Fibroblast of villous mesenchyme (primary cell): ENCODE data around the gene USP15. TPM values are rescaled to one million over a fixed set of nuclear protein-coding genes. Genes with fewer than 3 reads are reported as not detected.

ENCODE experiments used
- DNase-seq: peaks from one replicate; pipeline ENCODE4 v3.0.0-alpha.2; 2010; ENCODE audit warnings: low read depth
- H3K4me3 ChIP-seq: 2 replicates; pipeline ENCODE4 v1.5.1; 2011; ENCODE audit warnings: low read depth, mild to moderate bottlenecking, low read length
- CTCF ChIP-seq: IDR thresholded peaks from 2 replicates; pipeline ENCODE4 v1.5.1; 2012; ENCODE audit warnings: low read depth, mild to moderate bottlenecking, low read length; ENCODE audit not compliant: insufficient read depth
- total RNA-seq: library from RNA; depleted of rRNA; stranded (reverse); fragments of >200 nt; gene quantifications from 2 replicates; pipeline ENCODE4 v1.2.3, GENCODE V29; 2012

Gene USP15
- total RNA-seq, 1 donor = 66.1 TPM

GRCh38 chr12:62221107-62221506 lies 39.1 kb upstream of the USP15 start:
- H3K4me3 ChIP-seq = no peak overlapping the region
- TF ChIP-seq CTCF = no peak
- no peak for DNase-seq

- no peak for DNase-seq
- no peak overlapping the region for H3K4me3 ChIP-seq
- TF ChIP-seq CTCF = no peak
These were observed 35.6 kb upstream of the USP15 start for GRCh38 chr12:62224601-62225000.

- DNase-seq = no peak
- no peak for TF ChIP-seq CTCF
- no peak overlapping the region for H3K4me3 ChIP-seq
These were observed 33.1 kb upstream of the USP15 start for GRCh38 chr12:62227091-62227490.

- DNase-seq = no peak
- H3K4me3 ChIP-seq = no peak overlapping the region
- TF ChIP-seq CTCF = no peak
These were observed 29.6 kb upstream of the USP15 start for GRCh38 chr12:62230652-62231051.

GRCh38 chr12:62232143-62232729 lies 28.0 kb upstream of the USP15 start:
- DNase-seq = no peak
- no peak for TF ChIP-seq CTCF
- no peak overlapping the region for H3K4me3 ChIP-seq

GRCh38 chr12:62233805-62234204 lies 26.4 kb upstream of the USP15 start:
- no peak overlapping the region for H3K4me3 ChIP-seq
- TF ChIP-seq CTCF = no peak
- no peak for DNase-seq

- no peak for DNase-seq
- TF ChIP-seq CTCF = no peak
- no peak overlapping the region for H3K4me3 ChIP-seq
These were observed 20.6 kb upstream of the USP15 start for GRCh38 chr12:62239571-62239970.
